Spleen (tissue), 11 donors: ENCODE data around the gene PPP1R12C. TPM values are rescaled to one million over a fixed set of nuclear protein-coding genes. Genes with fewer than 3 reads are reported as not detected.

Experiments used
- DNase-seq: peaks from one replicate; pipeline ENCODE4 v3.0.0-alpha.2; 2020
- H3K27ac ChIP-seq, 8 donors: fragments of 200-600 bp; sonication (generic) in 7 of 8; 1 replicate in 4 of 8; 2 replicates in 4 of 8; pipeline versions ENCODE4 v1.5.0 to v1.8.0; 2016 to 2021; ENCODE audit warnings: inconsistent platforms in 4 of 8, mild to moderate bottlenecking in 4 of 8, moderate library complexity in 1 of 8
- H3K27me3 ChIP-seq, 7 donors: fragments of 200-600 bp; sonication (generic) in 6 of 7; replicated peaks in 1 of 7; 1 replicate in 4 of 7; 2 replicates in 3 of 7; pipeline versions ENCODE4 v1.5.0 to v1.8.0; 2016 to 2021; ENCODE audit warnings: inconsistent platforms in 3 of 7, mild to moderate bottlenecking in 1 of 7
- H3K36me3 ChIP-seq, 6 donors: fragments of 200-600 bp; sonication (generic) in 5 of 6; 1 replicate in 4 of 6; 2 replicates in 2 of 6; pipeline versions ENCODE4 v1.5.0 to v1.8.0; 2016 to 2021; ENCODE audit warnings: inconsistent platforms in 2 of 6
- H3K4me1 ChIP-seq, 6 donors: fragments of 200-600 bp; sonication (generic) in 5 of 6; 1 replicate in 3 of 6; 2 replicates in 3 of 6; pipeline versions ENCODE4 v1.5.0 to v1.8.0; 2016 to 2021; ENCODE audit warnings: inconsistent platforms in 3 of 6
- H3K4me3 ChIP-seq, 8 donors: fragments of 200-600 bp; sonication (generic) in 7 of 8; 1 replicate in 4 of 8; 2 replicates in 4 of 8; pipeline versions ENCODE4 v1.5.0 to v1.8.0; 2016 to 2021; ENCODE audit warnings: inconsistent platforms in 4 of 8, mild to moderate bottlenecking in 4 of 8, moderate library complexity in 2 of 8
- H3K9me3 ChIP-seq, 8 donors: fragments of 200-600 bp; sonication (generic) in 7 of 8; 1 replicate in 4 of 8; 2 replicates in 4 of 8; pipeline versions ENCODE4 v1.5.0 to v1.8.0; 2016 to 2021; ENCODE audit warnings: inconsistent platforms in 4 of 8
- POLR2A ChIP-seq, 3 donors: fragments of 450-650 bp; IDR thresholded peaks; one replicate each; pipeline ENCODE4 v1.5.1; 2017; ENCODE audit warnings: antibody characterized with exemption in 3 of 3, mild to moderate bottlenecking in 1 of 3
- POLR2AphosphoS5 ChIP-seq, 3 donors: sonication (generic); formaldehyde crosslinking; IDR thresholded peaks; one replicate each; pipeline ENCODE4 v1.5.1; 2017; ENCODE audit warnings: antibody characterized with exemption in 3 of 3
- WGBS, 5 donors: extraction: QIAGEN DNeasy Blood & Tissue Kit in 3 of 5; methylation state at CpG; one replicate each; pipeline versions ENCODE4 v1.1.5 to v1.1.7; 2013 to 2018; 5-methylcytosine and 5-hydroxymethylcytosine counted together
- intact Hi-C: fragments of 100-400 bp; cut with DNase I; formaldehyde crosslinking; loops from one replicate; pipeline ENCODE4 v1.15.0; 2023; ENCODE audit warnings: low total_unique reads
- polyA plus RNA-seq, 3 donors: library from polyadenylated mRNA; stranded (reverse); fragments of 200-250 nt; gene quantifications; one replicate each; pipeline ENCODE4 v1.2.1, GENCODE V29; 2013
- total RNA-seq, 7 donors: library from RNA; depleted of rRNA in 3 of 7; stranded (reverse); fragments of >200 nt in 3 of 7; fragmentation: NEBNext Ultra II Directional in 4 of 7; extraction: Animal tissue kit (Norgen Biotek cat#: 25700) in 4 of 7; gene quantifications; one replicate each; pipeline versions ENCODE4 v1.1.0 to v1.2.1, GENCODE V29; 2016 to 2021
- TF ChIP-seq, protein P1 (sequence below), 11 experiments: fragments of 200-600 bp in 7 of 11; fragments of 450-650 bp in 4 of 11; sonication (generic) in 4 of 11; IDR thresholded peaks in 8 of 11; conservative IDR thresholded peaks in 3 of 11; 1 replicate in 7 of 11; 2 replicates in 4 of 11; pipeline versions ENCODE4 v1.4.0 to v1.8.0; 2016 to 2021; ENCODE audit warnings: antibody characterized with exemption in 11 of 11, inconsistent platforms in 4 of 11, mild to moderate bottlenecking in 1 of 11
- donor health status: healthy with polysubstance abuse.
- donor health status: DM: no; HTN: no; CAD: no; lungs with moderate emphysema.
- donor health status: DM: no; HTN: no; CAD: no.
- donor health status: Bipolar disorder and iron deficiency.
- donor health status: healthy.
- donor health status: DM: no; HTN: no; CAD: no.
- donor health status: DM: yes; HTN: yes; CAD: no.

The PPP1R12C gene
- total and polyA plus RNA-seq, 10 donors = 88.2 to 292 (median 151) TPM

DNA sequence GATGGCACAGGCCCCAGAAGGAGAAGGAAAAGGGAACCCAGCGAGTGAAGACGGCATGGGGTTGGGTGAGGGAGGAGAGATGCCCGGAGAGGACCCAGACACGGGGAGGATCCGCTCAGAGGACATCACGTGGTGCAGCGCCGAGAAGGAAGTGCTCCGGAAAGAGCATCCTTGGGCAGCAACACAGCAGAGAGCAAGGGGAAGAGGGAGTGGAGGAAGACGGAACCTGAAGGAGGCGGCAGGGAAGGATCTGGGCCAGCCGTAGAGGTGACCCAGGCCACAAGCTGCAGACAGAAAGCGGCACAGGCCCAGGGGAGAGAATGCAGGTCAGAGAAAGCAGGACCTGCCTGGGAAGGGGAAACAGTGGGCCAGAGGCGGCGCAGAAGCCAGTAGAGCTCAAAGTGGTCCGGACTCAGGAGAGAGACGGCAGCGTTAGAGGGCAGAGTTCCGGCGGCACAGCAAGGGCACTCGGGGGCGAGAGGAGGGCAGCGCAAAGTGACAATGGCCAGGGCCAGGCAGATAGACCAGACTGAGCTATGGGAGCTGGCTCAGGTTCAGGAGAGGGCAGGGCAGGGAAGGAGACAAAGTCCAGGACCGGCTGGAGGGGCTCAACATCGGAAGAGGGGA, 1.1 kb downstream of the PPP1R12C start:
- Histone ChIP-seq H3K27me3 (no peaks in the 10 kb centered on the region), H3K4me3 (peak overlapping the region; percentile 76 to 96 (median 86)), H3K36me3 (peaks cover 0 to 36% (median 10%) of the 10 kb centered on the region in 6 donors), H3K27ac (peak overlapping the region; percentile 28 to 94 (median 86)), H3K9me3 (no peaks in the 10 kb centered on the region), H3K4me1 (peaks cover 19 to 71% (median 55%) of the 10 kb centered on the region in 6 donors)
- DNase-seq = peak; percentile 92
- 0 to 1% (median 0%) methylated on average over 25 of the region's 25 CpGs for whole genome bisulfite sequencing, 5 donors
- TF ChIP-seq POLR2A (IDR thresholded peaks at IDR 0.05) (no peak), POLR2AphosphoS5 (IDR thresholded peaks at IDR 0.05) (peak; percentile 64 to 79 (median 74))
- intact Hi-C loops = no loop called here

DNA sequence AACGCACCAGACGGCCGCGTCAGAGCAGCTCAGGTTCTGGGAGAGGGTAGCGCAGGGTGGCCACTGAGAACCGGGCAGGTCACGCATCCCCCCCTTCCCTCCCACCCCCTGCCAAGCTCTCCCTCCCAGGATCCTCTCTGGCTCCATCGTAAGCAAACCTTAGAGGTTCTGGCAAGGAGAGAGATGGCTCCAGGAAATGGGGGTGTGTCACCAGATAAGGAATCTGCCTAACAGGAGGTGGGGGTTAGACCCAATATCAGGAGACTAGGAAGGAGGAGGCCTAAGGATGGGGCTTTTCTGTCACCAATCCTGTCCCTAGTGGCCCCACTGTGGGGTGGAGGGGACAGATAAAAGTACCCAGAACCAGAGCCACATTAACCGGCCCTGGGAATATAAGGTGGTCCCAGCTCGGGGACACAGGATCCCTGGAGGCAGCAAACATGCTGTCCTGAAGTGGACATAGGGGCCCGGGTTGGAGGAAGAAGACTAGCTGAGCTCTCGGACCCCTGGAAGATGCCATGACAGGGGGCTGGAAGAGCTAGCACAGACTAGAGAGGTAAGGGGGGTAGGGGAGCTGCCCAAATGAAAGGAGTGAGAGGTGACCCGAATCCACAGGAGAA, 1.9 kb downstream of the PPP1R12C start:
- 69 to 73% (median 70%) methylated on average over 13 of the region's 13 CpGs for WGBS, 5 donors
- peaks cover 0 to 40% (median 10%) of the 10 kb centered on the region in 6 donors for H3K36me3 ChIP-seq
- intact Hi-C loops = no loop called here
- TF ChIP-seq POLR2A (IDR thresholded peaks at IDR 0.05) (no peak), POLR2AphosphoS5 (IDR thresholded peaks at IDR 0.05) (no peak)
- TF ChIP-seq, protein P1, sequence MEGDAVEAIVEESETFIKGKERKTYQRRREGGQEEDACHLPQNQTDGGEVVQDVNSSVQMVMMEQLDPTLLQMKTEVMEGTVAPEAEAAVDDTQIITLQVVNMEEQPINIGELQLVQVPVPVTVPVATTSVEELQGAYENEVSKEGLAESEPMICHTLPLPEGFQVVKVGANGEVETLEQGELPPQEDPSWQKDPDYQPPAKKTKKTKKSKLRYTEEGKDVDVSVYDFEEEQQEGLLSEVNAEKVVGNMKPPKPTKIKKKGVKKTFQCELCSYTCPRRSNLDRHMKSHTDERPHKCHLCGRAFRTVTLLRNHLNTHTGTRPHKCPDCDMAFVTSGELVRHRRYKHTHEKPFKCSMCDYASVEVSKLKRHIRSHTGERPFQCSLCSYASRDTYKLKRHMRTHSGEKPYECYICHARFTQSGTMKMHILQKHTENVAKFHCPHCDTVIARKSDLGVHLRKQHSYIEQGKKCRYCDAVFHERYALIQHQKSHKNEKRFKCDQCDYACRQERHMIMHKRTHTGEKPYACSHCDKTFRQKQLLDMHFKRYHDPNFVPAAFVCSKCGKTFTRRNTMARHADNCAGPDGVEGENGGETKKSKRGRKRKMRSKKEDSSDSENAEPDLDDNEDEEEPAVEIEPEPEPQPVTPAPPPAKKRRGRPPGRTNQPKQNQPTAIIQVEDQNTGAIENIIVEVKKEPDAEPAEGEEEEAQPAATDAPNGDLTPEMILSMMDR (IDR thresholded peaks at IDR 0.05 in 8 of 11, conservative IDR thresholded peaks at IDR 0.05 in 3 of 11) = no peak
- peaks cover 19 to 74% (median 56%) of the 10 kb centered on the region in 6 donors for H3K4me1 ChIP-seq
- H3K27ac ChIP-seq = peak overlapping the region in 7 of 8 donors; percentile 19 to 94 (median 87)
- H3K27me3 ChIP-seq = no peaks in the 10 kb centered on the region
- H3K9me3 ChIP-seq = no peaks in the 10 kb centered on the region
- H3K4me3 ChIP-seq = peak overlapping the region; percentile 76 to 96 (median 86)
- DNase-seq = no peak

DNA sequence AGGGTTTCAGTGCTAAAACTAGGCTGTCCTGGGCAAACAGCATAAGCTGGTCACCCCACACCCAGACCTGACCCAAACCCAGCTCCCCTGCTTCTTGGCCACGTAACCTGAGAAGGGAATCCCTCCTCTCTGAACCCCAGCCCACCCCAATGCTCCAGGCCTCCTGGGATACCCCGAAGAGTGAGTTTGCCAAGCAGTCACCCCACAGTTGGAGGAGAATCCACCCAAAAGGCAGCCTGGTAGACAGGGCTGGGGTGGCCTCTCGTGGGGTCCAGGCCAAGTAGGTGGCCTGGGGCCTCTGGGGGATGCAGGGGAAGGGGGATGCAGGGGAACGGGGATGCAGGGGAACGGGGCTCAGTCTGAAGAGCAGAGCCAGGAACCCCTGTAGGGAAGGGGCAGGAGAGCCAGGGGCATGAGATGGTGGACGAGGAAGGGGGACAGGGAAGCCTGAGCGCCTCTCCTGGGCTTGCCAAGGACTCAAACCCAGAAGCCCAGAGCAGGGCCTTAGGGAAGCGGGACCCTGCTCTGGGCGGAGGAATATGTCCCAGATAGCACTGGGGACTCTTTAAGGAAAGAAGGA, 2.8 kb downstream of the PPP1R12C start:
- H3K27ac ChIP-seq = peak overlapping the region in 4 of 8 donors; percentile 13 to 94 (median 76)
- H3K4me1 ChIP-seq = peaks cover 19 to 74% (median 56%) of the 10 kb centered on the region in 6 donors
- H3K36me3 ChIP-seq = peaks cover 0 to 49% (median 17%) of the 10 kb centered on the region in 6 donors
- no peak for DNase-seq
- H3K4me3 ChIP-seq = no peak overlapping the region
- no peaks in the 10 kb centered on the region for H3K27me3 ChIP-seq
- TF ChIP-seq POLR2AphosphoS5 (IDR thresholded peaks at IDR 0.05) (no peak), POLR2A (IDR thresholded peaks at IDR 0.05) (no peak)
- TF ChIP-seq, protein P1 (IDR thresholded peaks at IDR 0.05 in 8 of 11, conservative IDR thresholded peaks at IDR 0.05 in 3 of 11) = no peak
- no peaks in the 10 kb centered on the region for H3K9me3 ChIP-seq
- WGBS, 5 donors = 86 to 95% (median 93%) methylated on average over 6 to 9 of the region's 9 CpGs
- intact Hi-C loops = no loop called here

DNA sequence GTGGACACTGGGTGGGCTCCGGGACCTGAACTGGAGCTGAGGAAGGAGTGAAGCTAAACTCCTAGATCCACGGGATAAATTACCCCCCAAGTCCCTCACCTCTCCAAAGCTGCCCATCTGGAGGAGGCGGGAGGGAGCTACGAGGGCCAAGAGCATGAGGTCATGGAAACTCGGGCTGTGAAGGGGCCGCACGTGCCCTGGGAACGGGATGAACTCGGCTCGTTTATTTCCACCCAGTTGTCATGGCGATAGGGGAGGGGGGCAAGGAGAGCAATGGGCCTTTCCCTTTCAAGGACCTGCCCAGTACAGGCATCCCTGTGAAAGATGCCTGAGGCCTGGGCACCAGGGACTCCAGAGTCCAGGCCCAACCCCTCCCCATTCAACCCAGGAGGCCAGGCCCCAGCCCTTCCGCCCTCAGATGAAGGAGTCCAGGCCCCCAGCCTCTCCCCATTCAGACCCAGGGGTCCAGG, 3.8 kb downstream of the PPP1R12C start:
- Histone ChIP-seq H3K27ac (peak overlapping the region in 5 of 8 donors; percentile 38 to 90 (median 63)), H3K4me1 (peaks cover 16 to 68% (median 52%) of the 10 kb centered on the region in 6 donors), H3K4me3 (no peak overlapping the region), H3K27me3 (no peaks in the 10 kb centered on the region), H3K9me3 (no peaks in the 10 kb centered on the region), H3K36me3 (peaks cover 0 to 60% (median 24%) of the 10 kb centered on the region in 6 donors)
- DNase-seq = no peak
- TF ChIP-seq POLR2AphosphoS5 (IDR thresholded peaks at IDR 0.05) (peak in 2 of 3 donors; percentile 30 to 59), POLR2A (IDR thresholded peaks at IDR 0.05) (no peak)
- intact Hi-C loops = no loop called here
- WGBS, 5 donors = 61 to 64% (median 63%) methylated on average over 11 to 12 of the region's 12 CpGs
